ENCODE data around the gene PPP1R11.
A peak's percentile ranks its signal among the peaks of the same experiment; 100 is the strongest.
"Not testable (repeated sequence)": the region's sequence is repeated elsewhere in the genome, so short reads cannot be mapped to it uniquely, and the experiment has no call there.

The PPP1R11 gene

GRCh38 chr6:30066577-30067459 is at the start of gene PPP1R11:
Gene PPP1R11, plus strand, starts transcription at chr6:30067198. Its CDS starts 213 bp downstream, at chr6:30067411.
- peak; percentile 98 for DNase-seq

DNA sequence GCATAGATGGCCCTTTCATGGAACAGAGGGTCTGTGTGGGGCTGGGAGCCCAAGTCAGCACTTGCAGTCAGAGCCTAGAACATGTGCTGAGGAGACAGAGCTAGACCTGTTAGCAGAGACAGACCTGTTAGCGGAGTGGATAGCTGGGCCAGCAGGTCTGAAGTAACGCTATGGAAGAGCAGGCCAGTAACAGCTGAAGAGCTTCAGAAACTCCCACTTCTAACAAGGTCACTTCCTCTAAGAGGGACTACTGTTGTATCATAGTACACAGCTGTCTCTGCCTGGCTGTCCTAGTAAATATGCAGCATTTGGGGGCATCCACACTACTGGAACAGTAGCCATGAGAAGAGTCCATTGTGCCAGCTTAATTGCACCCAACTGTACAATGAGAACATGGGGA is 47.2 kb upstream of the PPP1R11 start:
- no peak for DNase-seq

DNA sequence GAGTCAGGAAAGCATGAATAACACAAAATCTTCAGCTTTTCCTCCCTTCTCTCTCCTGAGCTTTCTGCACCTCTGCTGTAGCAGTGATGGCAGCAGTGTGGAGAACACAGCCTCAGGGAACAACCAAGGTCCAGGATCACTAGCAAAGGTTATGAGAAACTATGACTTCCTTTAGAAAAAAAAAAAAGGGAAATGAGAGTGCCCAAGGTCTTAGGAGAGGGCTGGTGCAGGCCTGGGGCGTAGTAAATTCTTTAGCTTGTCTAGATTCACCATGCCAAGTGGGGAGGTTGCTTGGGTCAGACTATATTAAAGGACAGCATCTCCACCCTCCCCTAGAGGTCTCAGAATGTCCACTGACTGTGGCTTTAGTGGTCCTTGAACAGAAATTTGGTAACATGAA is 46.4 kb upstream of the PPP1R11 start:
- no peak for DNase-seq

- no peak for DNase-seq
Measured at GRCh38 chr6:30022189-30022588, 44.8 kb upstream of the PPP1R11 start.

DNA sequence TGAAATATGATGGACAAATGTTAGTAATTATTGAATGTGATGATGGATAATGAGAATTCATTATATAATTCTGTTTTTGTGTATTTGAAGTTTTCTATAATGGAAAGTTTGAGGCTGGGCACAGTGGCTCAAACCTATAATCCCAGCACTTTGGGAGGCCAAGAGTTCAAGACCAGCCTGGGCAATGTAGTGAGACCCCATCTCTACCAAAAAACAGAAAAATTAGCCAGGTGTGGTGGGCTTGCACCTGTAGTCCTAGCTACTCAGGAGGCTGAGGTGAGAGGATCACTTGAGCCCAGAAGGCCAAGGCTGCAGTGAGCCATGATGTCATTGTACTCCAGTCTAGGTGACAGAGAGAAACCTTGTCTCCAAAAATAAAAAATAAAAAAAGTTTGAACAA is 44.3 kb upstream of the PPP1R11 start:
- not testable (repeated sequence) for DNase-seq

- DNase-seq, result no peak
Measured at GRCh38 chr6:30025186-30025585, 41.8 kb upstream of the PPP1R11 start.

GRCh38 chr6:30029588-30029987 is 37.4 kb upstream of the PPP1R11 start:
- DNase-seq, result no peak

DNA sequence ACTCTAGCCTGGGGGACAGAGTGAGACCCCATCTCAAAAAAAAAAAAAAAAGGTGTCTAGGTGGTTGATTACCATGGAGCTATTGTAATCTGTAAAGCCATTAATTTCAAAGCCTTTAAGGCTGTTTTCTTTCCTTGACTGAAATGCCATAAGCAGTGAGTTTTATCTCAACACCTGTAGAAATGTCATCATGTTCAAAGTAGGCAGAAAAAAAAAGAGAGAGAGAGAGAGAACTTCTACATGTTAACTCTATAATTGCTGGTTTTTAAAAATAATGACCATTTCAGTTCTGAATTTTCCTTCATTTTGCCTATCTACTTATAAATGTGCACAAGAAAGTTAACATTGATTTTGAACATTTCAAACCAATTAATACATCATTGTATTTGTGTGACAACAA is 35.6 kb upstream of the PPP1R11 start:
- DNase-seq, result no peak

DNA sequence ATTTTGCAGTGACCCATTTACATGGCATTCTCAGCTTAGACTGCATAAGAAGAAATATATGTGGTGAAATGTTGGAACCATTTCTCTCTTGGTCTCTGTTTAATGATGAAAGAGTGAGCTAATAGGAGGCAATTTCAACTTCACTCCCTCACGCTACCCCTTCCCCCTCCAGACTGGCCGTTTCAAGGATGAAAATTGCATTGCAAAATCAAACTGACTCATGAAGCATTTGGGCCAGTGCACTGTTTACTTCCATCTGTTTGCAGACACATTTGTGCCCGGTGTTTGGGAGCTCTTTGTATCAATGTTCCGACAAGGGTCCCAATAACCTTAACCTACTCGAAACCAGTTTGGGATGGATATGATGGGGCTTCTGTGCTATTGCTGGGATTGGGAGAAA is 33.6 kb upstream of the PPP1R11 start:
- not testable (repeated sequence) for DNase-seq

GRCh38 chr6:30035784-30036183 is 31.2 kb upstream of the PPP1R11 start:
- DNase-seq, result no peak

GRCh38 chr6:30037182-30037788 is 29.7 kb upstream of the PPP1R11 start:
- DNase-seq, result peak; percentile 1

- DNase-seq, result no peak
Measured at GRCh38 chr6:30041221-30041620, 25.8 kb upstream of the PPP1R11 start.

GRCh38 chr6:30041821-30042220 is 25.2 kb upstream of the PPP1R11 start:
- no peak for DNase-seq

GRCh38 chr6:30042476-30042875 is 24.5 kb upstream of the PPP1R11 start:
- no peak for DNase-seq

DNA sequence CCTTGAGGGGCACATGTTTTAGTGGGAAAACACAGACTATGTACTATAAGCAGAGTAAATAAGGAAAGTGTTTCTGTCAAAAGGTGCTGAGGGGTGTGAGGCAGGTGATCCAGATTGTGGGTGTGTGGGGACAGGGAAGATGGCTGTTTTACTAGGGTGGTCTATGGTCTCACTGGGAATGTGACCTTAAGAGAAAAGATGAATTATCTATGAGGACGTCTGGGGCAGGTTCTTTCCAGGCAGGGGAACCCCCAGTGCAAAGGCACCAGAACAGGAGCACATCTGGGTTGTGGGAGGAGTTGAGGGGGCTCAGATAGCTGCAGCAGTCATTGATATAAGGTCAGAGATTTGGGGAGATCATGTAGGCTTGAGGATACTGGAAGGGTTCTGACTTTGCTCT is 24.1 kb upstream of the PPP1R11 start:
- DNase-seq, result no peak

GRCh38 chr6:30043744-30044143 is 23.3 kb upstream of the PPP1R11 start:
- DNase-seq, result no peak

GRCh38 chr6:30044630-30045029 is 22.4 kb upstream of the PPP1R11 start:
- peak; percentile 21 for DNase-seq

- DNase-seq, result no peak
Measured at GRCh38 chr6:30047220-30047619, 19.8 kb upstream of the PPP1R11 start.

GRCh38 chr6:30053682-30054081 is 13.3 kb upstream of the PPP1R11 start:
- DNase-seq, result no peak

- no peak for DNase-seq
Measured at GRCh38 chr6:30055513-30055912, 11.5 kb upstream of the PPP1R11 start.

DNA sequence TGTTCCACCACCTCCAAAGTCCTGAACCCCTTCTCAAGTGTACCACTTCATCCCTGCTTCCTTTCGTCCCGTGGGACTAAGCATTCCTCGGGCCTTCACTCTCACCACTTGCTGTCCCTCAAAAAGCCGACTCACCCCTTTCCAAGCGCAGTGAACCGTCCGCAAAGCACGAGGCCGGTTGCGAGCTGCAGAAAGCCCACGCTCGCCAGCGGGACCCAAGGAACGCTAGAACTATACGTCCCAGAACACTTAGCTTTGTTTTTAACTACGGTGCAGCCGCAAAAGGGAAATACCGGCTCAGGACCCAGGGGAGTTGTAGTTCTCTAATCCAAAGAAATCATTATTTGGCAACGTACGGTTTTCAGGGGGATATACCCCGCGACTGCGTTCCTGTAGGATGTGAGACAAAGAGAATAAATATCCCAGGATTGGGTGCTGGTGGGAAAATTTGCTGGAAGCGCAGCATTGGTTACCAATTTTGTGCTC is 6.3 kb upstream of the PPP1R11 start:
- DNase-seq, result no peak

- peak; percentile 93 for DNase-seq
Measured at GRCh38 chr6:30061092-30061857, 5.7 kb upstream of the PPP1R11 start, which contains the start of gene POLR1H. Gene POLR1H, plus strand, starts transcription at chr6:30061265. Its CDS starts 260 bp downstream, at chr6:30061525.

- peak; percentile 25 for DNase-seq
Measured at GRCh38 chr6:30061858-30062458, 5.0 kb upstream of the PPP1R11 start.
